AG04449 (cell line): ENCODE data around the gene NLRP6.

ENCODE experiments used
- CTCF ChIA-PET: fragments of 350-600 bp; formaldehyde crosslinking; extraction: SDS; loops from one replicate; lab custom pipeline; 2021; ENCODE audit warnings: antibody characterized with exemption; lab: Yijun Ruan, JAX
- POLR2A ChIA-PET: fragments of 400-600, 350-600 bp; formaldehyde crosslinking; extraction: SDS; loops from one replicate; lab custom pipeline; 2020; ENCODE audit warnings: antibody characterized with exemption, inconsistent platforms; lab: Yijun Ruan, JAX
- DNase-seq: peaks from one replicate; pipeline ENCODE4 v3.0.0-alpha.2; 2010; ENCODE audit warnings: low read depth, low spot score
- H3K4me3 ChIP-seq: 2 replicates; pipeline ENCODE4 v1.5.1; 2011; ENCODE audit warnings: low read depth, mild to moderate bottlenecking, control low read depth, low read length
- CTCF ChIP-seq: IDR thresholded peaks from one replicate; pipeline ENCODE4 v1.5.1; 2011; ENCODE audit warnings: mild to moderate bottlenecking, moderate library complexity, low read length, control low read depth, inconsistent platforms; ENCODE audit not compliant: insufficient read depth; ENCODE audit errors: missing control alignments

Gene NLRP6

DNA sequence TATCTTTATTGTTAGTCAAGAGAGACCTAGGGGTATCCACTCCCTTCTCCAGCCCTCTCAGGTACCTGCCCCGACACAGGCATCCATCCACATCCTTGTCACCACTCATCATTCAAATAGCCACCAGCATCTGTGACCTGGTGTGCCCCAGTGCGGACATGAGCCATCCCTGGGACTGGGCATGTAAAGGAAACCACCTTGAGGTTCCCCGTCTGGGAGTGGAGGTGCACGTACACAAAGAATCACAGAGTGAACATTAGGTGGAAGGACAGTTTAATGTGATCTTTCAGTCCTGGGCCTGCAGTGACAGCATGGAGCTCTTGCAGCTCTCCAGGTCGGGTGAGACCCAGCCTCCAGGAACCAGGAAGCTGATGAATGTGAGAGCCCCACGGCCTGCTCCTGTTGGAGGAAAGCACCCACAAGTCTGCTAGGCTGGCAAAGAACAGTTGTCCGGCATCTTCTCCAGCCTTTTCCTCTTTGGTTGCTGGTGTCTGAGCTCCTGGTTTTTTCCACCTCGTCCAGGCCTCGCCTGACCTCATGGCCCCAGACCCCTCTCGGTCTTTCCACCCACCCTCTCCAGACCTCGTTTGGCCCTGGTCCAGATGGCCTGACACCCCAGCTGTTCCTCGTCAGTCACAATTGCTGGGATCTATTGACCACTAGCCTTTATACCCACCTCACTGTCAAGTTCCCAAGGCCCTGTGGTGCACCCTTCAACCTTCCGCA, 24.9 kb upstream of the NLRP6 start:
- no peak overlapping the region for H3K4me3 ChIP-seq
- ChIA-PET CTCF (interaction anchor here (1.0 to 5.5 kb wide), 7 partner anchors 8 to 195 kb away, joined by 3 to 61 read pairs (median 6); no protein-coding TSS in a partner anchor), POLR2A (no interaction called here)
- DNase-seq, result no peak
- no peak for TF ChIP-seq CTCF

- POLR2A ChIA-PET, result no interaction called here
- no peak overlapping the region for H3K4me3 ChIP-seq
- no peak for DNase-seq
- TF ChIP-seq CTCF, result no peak
- CTCF ChIA-PET, result interaction anchor here (0.9 to 3.2 kb wide), 5 partner anchors 8 to 195 kb away, joined by 3 to 10 read pairs (median 4); no protein-coding TSS in a partner anchor
These were observed 24.3 kb upstream of the NLRP6 start for GRCh38 chr11:253886-254270.

- ChIA-PET POLR2A (no interaction called here), CTCF (interaction anchor here (2.1 to 3.2 kb wide), 2 partner anchors 13 to 193 kb away, joined by 6 to 10 read pairs; no protein-coding TSS in a partner anchor)
- DNase-seq, result no peak
- no peak for TF ChIP-seq CTCF
- no peak overlapping the region for H3K4me3 ChIP-seq
These were observed 23.0 kb upstream of the NLRP6 start for GRCh38 chr11:255176-255575.

DNA sequence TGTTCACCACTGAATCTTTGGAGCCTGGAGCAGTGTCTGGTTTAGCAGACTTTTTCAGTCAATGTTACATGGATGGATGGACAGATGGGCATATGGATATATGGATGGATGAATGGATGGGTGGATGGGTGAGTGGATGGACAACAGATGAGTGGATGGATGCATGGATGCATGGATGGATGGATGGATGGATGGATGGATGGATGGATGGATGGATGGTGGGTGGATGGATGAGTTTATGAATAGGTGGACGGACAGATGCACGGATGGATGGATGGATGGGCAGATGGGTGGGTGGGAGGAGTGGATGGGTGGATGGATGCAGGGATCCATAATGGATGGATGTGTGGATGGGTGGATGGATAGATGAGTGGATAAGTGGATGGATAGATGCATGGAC, 22.4 kb upstream of the NLRP6 start:
- CTCF ChIA-PET, result interaction anchor here (3.2 kb wide), 1 partner anchor 14 kb away, joined by 10 read pairs; no protein-coding TSS in a partner anchor
- no peak for DNase-seq
- no peak overlapping the region for H3K4me3 ChIP-seq
- TF ChIP-seq CTCF, result no peak
- POLR2A ChIA-PET, result no interaction called here

DNA sequence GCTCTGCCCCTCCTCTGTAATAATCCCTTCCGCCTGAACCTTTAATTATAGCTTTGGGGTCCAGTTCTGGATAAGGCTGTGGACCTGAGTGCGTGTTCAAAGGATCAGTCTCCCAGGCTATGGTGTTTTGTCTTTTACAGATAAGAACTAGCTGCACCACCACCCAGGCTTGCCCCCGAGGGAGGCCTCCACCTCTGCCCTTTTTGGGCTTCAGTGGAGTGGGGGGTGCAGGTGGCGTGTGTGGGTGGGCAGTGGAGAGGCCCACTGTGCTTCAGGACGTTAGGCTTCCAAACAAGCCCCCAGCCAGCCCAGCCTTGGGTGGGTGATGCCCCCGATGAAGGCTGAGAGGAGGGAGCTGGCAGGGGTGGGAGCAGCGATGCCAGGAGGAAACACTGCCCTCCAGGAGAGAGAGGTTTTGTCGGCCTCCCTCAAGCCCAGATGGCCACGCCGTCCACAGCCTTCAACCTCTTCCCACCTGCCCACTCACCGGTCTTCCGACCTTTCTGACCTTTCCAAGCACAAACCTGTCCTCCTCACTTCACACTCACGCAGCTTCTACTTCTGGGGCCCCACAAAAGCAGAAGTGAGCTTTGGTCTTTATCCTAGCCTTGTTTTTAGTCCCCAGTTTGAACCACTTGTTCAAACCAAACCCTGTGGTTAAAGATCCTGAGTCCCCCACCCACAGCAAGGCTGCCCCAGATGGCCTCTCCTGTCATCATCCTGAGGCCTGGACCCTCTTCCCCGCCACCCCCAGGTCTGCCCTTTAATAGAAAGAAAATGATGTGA, 21.1 kb upstream of the NLRP6 start:
- no peak overlapping the region for H3K4me3 ChIP-seq
- no peak for DNase-seq
- POLR2A ChIA-PET, result no interaction called here
- CTCF ChIA-PET, result interaction anchor here (2.4 kb wide), 1 partner anchor 9 kb away, joined by 7 read pairs; no protein-coding TSS in a partner anchor
- no peak for TF ChIP-seq CTCF

- no peak for TF ChIP-seq CTCF
- H3K4me3 ChIP-seq, result no peak overlapping the region
- DNase-seq, result no peak
- ChIA-PET CTCF (interaction anchor here (0.8 to 2.4 kb wide), 2 partner anchors 10 to 19 kb away, joined by 3 to 7 read pairs; no protein-coding TSS in a partner anchor), POLR2A (no interaction called here)
These were observed 20.3 kb upstream of the NLRP6 start for GRCh38 chr11:257766-258493.
